HL-60/S4 (cell line): ENCODE data around the gene TICRR.

Source experiments
- in situ Hi-C: fragments of 300-500 bp; cut with MboI; formaldehyde crosslinking; loops from 2 replicates; pipeline ENCODE4 v1.14.3; 2022; ENCODE audit warnings: low sequenced_read_pairs

TICRR gene

DNA sequence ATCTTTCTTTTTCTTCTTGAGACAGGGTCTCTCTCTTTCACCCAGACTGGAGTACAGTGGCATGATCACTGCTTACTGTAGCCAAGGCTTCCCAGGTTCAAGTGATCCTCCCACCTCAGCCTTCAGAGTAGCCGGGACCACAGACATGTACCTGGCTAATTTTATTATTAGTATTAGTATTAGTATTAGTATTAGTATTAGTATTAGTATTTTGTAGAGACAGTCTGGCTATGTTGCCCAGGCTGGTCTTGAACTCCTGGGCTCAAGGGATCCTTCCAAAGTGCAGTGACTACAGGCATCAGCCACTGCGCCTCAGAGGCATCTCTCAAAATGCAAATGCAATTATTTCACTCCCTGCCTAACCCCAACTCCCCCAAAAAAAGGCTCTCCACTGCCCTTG lies 78.3 kb downstream of the TICRR start:
- in situ Hi-C loops: no loop called here

DNA sequence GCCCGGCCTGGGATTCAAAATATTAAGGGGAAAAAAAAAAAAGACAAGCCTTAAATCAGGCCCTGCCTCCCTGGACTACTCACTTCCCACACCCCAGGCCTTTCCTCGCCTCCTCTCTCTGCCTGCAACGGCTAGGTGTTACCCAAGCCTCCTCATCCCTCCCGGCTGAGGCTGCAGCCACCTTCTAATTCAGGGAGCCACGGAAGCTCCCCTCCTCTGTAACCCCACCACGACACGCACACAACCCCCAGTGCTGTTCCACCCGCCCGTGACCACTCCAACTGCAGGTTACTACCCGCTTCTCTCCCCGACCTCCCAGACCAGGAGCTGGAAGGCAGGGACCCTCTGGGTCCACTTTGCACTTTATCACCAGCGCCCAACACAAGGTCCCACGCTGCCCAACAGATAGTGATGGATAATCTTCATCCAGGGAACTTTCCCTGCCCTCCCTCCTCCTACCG lies 79.1 kb downstream of the TICRR start:
- in situ Hi-C loops: no loop called here

DNA sequence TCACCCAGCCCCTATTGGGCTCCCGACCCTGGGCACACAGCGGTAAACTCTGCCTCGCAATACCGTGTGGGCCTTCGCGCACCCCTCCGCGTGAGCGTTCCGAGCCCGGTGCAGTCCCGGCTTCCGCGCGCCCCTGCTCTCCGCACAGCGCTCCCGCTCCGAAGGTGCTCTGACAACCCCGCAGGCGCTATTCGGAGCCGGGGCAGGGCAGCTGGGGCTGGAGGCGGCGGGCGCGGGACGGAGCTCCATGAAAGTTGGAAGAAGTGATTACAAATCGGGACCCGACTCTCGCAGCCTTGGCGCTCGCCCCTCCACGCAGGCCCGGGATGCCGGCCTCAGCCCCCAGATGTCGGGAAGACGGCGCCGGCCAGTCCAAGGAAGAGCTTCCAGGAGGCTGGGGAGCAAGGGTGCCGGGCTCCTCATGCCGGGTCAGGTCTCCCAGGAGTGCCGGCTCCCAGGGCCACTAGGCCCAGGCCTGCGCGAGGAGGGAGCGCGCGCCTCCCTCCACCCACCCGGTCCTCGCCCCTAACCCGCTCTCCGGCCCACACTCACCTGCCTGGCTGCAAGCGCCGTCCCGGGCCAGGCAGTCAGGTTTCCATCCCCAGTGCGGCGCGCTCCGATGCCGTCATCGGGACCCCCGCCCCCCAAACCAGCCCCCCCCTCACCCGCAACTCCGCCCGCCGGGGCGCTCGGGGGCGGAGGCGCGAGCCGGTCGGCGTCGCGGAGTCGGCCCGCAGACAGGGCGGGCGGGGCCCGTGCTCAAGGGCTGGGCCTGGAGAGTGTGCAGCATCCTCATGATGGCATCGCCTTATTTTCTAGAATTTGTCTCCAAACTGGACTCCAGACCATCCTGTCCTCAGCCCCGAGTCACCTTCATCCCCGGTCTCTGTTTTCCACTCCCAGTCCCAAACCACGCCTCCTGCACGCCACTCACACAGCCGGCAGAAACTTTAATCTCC lies 79.9 kb downstream of the TICRR start, which contains the start of gene KIF7:
TSS of gene KIF7 (minus strand) at position 621 of the 959 bp plus-strand sequence. CDS start 2,537 bp downstream, outside the sequence.
- in situ Hi-C loops: no loop called here

DNA sequence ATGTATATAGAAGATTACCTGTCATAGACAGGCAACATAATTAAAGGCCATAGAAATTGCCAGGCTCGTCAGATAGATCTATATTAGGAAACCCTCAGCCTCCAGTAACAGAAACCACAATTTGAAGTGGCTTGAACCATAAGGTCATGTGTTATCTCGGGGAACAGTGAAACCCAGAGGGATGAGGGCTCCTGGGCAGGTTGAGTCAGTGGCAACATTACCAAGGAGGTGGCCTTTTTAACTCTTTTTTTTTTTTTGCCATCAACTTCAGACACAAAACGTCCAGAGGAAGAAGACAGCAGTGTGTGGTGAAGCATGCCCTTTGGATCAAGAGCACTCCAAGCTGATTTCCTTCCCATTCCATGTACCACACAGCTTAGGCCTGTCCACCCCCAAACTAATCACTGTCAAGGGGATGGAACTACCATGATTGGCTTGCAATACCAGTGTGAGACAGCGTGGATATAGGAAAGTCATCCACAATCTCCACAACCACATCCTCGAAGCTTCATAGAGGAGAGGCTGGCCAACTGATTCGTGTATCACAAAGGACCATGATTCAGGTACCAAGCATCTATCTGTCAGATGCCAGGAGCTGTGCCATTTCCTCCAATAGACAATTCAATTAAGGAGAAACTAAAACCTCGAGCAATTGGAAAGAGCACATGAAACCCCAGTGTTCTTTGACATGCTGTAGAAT lies 81.0 kb downstream of the TICRR start:
- in situ Hi-C loops: no loop called here

DNA sequence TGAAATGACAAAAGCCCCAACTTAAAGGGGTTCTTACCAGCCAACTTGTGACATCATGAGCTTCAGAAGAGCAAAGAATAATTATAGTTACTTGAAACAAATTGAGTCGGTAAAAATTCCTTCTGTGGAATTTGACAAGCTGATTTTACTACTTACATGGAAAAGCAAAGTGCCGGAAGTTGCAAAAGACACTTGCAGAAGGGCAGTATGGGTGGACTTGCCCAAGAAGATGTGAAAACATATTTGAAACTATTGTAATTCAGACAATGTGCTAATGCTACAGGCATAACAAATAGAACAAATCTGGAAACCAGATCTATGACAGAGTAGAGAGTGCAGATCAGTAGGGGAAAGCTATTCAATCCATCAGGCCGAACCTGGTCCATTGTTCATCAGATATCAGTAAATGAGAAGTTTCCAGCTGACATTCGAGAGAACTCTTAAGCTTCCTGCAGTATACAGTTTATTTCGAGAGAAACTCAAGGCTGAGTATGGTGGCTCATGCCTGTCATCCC lies 82.5 kb downstream of the TICRR start:
- in situ Hi-C loops: no loop called here

DNA sequence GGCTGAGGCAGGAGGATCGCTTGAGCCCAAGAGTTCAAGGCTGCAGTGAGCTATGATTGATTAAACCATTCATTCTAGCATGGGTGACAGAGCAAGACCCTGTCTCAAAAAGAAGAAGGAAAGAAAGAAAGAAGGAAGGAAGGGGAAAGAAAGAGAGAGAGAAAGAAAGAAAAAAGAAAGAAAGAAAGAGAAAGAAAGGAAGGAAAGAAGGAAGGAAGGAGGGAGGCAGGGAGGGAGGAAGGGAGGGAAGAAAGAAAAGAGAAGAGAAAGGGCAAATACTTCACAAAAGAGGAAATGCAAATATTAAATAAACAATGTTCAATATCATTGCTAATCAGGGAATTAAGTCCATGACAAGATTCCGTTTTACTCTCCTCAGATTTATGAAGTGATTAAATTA lies 84.0 kb downstream of the TICRR start:
- in situ Hi-C loops: no loop called here

DNA sequence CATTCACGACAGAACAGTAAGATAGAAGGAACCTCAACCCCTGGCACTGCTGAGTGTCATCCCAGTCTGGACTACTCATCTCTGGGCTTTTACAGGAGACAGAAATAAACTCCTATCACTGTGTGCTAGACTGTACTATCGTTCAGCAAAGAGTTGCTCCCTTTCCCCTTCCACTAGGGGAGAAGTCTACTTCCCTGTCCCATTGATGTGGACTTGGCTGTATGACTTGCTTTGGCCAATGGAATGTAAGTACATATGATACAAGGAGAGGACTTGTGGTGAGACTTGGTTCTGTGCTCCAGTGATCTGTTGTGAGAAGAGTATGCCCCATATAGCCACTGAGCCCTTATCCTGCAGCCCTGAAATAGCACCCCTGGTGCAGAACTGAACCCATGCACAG lies 85.3 kb downstream of the TICRR start:
- in situ Hi-C loops: no loop called here

DNA sequence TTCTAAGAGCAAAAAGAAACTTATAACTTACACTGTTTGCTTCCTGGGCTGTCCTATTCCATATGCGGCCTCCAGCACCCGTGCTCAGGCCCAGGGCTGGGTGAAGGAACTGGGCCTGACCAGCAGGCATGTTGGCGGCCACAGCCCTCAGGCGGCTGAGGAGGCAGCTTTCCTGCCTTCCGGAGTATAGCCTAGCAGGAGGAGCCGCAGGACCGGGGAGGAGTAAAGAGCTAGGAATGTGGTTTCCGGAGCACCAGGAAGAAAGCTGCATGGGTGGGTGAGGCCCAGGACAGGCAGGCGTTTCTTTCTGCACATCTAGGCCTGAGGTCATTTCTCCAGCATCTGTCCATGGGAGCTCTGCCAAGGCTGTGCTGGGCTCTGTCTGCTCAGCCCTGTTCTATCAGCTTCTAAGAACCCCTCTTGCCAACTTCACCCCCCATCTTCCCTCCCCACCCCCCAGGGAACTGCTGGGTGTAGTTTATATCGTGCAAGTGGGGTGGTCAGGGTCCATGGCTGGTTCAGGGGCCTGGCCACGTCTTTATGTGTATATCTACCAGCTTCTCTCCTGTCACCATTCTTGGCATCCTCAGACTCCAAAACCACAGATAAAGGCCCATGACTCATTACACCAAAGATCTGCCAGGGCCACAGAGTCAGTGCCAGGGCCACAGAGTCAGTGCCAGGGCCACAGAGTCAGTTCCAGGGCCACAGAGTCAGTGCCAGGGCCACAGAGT lies 87.8 kb downstream of the TICRR start:
- in situ Hi-C loops: no loop called here

DNA sequence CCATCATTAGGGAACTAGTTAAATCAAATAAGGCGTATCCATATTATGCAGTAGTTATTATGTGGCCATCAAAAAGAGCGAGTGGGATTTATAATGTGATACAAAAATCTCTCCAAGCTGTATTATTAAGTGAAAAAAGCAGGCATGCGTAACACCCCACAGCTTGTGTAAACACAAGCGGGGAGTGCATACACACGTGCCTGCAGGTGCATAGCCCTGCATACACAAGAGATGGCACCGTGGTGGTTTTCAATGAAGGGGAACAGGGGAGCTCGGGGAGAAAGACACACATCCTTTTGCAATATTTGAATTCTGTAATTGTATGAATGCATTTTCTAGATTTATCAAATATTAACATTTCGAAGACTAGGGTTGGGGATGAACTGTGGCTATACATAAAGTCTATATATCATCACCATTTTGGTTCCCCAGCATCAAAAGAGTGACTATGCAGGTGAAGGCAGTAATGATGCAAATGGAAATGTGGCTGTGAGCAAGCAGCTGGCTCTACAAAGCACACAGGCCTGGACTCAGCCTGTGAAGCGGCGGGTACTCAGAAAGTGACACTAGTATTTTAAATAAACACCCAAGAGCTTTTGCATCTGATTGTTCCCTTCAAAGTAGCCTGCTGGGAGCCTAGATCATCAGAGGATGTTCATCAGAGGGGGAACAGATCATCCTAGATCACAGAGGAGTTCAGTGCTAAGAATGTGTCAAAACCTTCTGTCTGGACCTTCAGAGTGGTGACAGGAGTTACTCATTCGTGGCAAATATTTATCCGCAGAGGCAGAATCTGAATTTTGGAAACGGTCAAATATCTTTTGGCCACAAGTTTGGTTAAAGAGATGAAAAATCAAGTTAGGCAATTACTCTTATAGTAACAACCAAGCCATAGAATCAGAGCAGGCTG lies 89.4 kb downstream of the TICRR start:
- in situ Hi-C loops: no loop called here

DNA sequence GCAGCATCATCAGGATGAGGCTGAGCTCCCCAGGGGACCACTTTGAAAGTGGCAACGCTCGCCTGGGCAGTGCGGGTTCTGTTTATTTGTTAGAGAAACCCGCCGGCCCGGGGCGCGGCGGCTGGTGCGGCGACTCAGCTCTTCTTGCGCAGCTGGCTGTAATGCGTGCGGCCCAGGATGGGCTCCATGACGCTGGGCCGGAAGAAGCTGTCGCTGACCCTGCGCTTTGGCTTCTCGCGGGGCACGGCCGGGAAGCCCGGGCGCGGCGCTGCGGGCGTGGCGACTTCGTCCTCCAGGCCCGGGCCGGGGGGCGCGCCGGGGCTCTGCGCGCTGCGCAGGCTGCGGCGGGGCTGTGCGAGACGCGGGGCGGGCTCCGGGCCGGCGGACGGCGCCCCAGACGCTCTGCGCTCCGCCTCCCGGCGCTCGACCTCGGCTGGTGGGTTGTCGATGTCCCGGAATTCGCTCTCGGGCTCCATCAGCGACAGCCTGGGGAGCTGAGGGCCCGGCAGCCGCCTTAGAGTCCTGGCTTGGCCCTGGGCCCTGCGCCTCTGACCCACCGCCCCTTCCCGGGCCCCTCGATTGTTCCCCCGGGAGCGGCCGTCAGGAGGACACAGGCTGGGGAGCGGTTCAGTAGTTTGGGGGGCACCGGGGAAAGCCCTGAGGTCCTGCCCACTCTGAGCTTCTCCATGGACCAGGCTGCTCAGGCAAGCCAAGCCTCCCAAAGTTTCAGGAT lies 90.3 kb downstream of the TICRR start:
- in situ Hi-C loops: no loop called here

DNA sequence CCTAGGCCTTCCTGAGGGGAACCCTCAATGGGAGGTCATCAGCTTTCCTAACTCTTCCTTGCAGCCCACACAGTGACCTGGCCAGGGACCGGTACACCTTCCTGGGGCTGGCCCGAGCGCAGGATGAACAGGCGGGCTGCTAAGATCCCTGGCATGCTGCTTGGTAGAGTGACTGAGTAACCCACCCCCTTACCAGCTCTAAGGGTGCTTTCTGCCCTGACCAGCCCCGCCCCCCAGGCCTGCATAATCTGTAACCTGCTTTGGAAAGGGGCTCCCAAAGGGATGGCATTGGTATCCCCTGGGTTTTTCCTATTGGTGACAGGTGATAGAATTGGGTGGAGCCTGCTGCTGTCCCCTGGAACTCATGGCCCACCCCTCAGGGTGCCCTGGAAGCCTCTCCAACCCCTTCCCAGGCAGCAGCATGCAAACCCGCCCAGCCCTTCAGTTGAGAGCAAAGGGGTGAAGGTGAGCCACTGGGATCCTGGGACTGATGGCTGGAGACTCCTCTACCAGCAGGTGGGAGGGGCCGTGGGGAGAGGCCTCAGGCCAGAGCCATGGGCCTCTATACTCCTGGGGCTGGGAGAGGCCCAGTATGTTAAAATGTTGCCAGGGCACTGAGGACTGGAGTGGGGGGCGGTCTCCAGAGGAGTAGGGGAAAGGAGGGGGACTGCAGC lies 91.1 kb downstream of the TICRR start:
- in situ Hi-C loops: no loop called here

DNA sequence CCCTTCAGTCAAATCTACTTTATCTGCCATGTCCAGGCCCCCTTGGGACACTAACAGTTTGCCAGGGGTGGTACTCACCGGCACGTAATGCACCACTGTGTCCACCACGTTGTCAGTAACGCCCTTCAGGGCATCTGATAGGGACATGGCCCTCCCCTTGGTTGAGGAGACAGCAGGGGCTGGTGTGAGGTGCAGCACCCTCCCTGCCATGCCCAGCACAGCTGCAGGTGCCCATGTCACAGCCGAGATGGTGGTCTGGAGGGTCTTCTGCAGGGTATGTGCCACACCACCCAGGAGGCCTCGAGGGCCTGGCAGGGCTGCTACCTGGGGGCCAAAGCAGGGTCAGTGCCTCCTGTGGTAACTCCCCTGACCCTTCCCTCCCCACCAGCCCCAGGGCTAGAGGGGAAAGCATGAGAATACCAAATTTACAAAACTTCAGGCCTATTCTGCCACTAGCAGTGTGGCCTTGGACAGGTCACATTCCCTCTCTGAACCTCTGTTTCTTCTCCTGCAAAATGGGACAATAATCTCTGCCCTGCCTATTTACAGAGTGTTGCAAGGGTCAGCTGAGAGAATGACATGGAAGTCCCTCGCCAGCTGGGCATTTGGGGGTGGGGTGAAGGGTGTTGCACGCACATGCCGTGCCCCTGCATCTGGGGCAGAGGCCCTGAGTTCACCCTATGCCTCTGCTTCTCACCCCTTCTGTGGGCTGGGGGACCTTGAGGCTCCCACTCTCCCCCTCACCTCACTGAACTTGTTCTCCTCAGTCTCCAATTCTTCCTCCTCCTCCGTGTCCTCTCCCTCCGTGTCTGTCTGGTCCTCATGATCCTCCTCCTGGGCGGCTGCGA lies 91.8 kb downstream of the TICRR start:
- in situ Hi-C loops: no loop called here

DNA sequence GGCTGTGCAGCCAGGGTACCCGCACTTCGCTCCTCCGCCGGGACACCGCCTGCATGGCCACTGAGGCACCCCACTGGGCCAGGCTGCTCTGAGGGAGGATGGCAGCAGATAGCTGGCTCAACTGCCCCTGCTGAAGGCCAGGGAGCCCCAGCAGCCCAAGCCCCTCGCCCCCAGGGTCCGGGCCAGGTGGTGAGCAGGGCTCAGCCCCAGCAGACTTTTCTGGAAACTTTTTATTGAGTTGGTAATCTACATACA lies 92.4 kb downstream of the TICRR start:
- in situ Hi-C loops: no loop called here

DNA sequence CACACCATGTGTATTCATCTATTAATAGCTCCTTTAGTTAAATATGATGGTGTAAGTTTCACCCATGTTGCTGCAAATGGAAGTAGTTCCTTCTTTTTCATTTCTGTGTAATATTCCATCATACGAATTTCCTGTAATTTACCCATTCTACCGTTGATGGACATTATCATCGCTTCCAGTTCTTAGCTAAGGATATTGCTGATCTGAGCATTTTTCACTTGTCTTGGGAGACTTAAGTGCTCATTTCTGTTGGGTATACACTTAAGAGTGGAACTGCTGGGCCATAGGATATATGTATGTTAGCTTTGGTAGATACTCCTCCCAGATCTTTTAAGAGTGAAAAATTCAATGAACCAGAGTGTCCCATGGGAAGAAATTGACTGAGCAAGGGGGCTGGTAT lies 92.9 kb downstream of the TICRR start:
- in situ Hi-C loops: no loop called here

DNA sequence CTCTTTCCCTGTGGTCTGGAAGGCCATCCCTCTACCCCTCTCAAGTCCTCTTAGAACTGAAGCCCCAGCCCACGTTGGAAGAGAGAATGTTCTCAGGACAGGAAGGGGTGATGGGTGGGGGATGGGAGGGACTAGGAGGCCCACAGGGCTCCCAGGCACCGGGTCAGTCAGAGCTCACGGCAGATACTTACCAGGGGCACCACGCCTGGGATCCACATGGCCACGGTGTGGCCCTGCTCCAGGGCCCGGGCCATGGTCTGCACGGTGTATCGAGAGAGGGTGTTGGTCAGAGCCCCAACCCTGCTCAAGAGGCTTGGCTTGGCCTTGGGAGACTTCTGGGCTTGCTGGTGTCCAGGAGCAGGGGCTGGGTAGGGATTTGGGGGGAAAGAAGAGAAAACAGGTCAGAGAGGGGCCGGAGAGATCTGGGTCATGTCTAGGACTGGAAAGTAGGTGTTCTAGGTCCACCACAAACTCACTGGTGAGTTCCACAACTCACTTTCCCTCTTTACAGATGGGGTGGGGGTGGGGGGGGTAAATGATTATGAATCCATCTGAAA lies 94.1 kb downstream of the TICRR start:
- in situ Hi-C loops: no loop called here

DNA sequence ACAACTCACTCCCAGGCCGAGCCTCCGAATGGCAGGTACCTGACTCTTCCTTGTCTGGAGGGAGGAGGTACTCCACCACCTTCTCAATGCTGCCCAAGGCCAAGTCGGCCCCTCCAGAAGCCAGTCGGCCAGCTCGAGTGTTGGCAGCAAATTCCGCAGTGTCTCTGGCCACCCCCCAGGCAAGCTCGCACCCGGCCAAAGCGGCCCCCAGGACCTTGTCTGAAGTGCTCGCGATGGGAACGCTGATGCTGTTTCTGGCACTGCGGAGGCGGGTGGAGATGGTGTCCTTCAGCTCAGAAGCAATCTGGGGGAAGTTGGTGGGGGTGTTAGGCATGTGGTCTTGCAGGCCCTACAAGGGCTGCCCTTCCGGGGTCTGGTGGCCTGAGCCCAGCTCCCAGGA lies 94.7 kb downstream of the TICRR start:
- in situ Hi-C loops: no loop called here

DNA sequence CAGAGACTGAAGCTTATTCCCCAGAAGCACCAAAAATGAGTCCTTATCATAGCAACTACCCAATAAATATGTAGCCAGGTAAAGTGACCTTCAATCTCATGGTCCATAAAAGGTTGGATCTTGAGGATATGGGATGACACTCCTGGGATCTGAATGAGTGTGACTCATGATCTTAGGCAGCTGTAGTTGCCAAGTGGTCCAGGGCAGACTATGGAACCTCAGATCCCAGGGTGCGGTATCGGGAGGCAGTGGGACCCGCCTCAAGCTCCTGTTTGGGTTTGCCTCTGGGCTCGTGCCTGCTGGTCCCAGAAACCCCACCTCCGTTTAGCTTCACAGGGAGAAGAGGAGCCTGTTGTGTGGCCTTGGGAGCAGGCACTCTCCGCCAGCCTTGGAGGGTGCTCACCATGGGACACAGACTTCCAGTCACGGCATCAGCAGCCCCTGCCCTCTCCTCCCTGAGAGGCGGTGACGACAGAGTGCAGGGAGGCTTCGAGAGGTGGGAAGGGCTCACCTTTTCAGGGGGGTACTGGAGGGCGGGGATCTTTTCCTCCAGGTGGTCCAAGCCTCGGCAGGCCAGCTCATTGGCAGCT lies 95.8 kb downstream of the TICRR start:
- in situ Hi-C loops: no loop called here

DNA sequence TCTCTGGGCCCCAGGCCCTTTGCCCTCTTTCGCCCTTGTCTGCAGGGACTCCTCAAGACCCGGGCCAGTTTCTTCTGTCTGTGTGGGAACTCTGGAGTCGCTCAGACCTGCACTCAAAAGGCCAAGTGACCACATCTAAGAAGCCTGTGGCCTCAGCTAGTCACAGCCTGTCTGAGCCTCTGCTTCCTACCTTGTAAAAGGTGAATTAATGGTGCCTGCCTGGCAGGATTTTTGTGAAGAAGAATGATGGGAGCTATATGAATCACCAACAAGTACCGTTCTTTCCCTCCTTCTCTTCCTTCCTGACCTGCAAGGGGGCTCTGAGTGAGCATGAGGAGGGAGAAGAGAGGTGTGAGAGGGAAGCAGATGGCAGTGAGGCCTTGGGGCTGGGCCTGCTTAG lies 96.4 kb downstream of the TICRR start:
- in situ Hi-C loops: no loop called here
